Skeletal muscle cell (primary cell): ENCODE data around the gene APOA5.
"Not testable (repeated sequence)": the region's sequence is repeated elsewhere in the genome, so short reads cannot be mapped to it uniquely, and the experiment has no call there.

Experiments
- DNase-seq: peaks from one replicate; pipeline ENCODE4 v3.0.0-alpha.2; 2010; ENCODE audit warnings: low read depth
- H3K4me3 ChIP-seq: 2 replicates; pipeline ENCODE4 v1.5.1; 2011; ENCODE audit warnings: low read depth, mild to moderate bottlenecking, control low read depth, low read length, moderate library complexity

APOA5 gene

GRCh38 chr11:116804001-116804400, 12.3 kb upstream of the APOA5 start:
- no peak for DNase-seq

GRCh38 chr11:116801662-116802061, 10.0 kb upstream of the APOA5 start:
- not testable (repeated sequence) for H3K4me3 ChIP-seq

More at GRCh38 chr11:116804001-116804400, 12.3 kb upstream of the APOA5 start:
- no peak overlapping the region for H3K4me3 ChIP-seq

GRCh38 chr11:116800610-116801009, 8.9 kb upstream of the APOA5 start:
- no peak overlapping the region for H3K4me3 ChIP-seq
- no peak for DNase-seq

More at GRCh38 chr11:116801662-116802061, 10.0 kb upstream of the APOA5 start:
- not testable (repeated sequence) for DNase-seq

- no peak overlapping the region for H3K4me3 ChIP-seq
- no peak for DNase-seq
Observed at GRCh38 chr11:116798368-116798767, 6.7 kb upstream of the APOA5 start.

- no peak for DNase-seq
- H3K4me3 ChIP-seq: no peak overlapping the region
Observed at GRCh38 chr11:116797816-116798215, 6.1 kb upstream of the APOA5 start.

- no peak overlapping the region for H3K4me3 ChIP-seq
- no peak for DNase-seq
Observed at GRCh38 chr11:116796548-116796947, 4.9 kb upstream of the APOA5 start.

- no peak overlapping the region for H3K4me3 ChIP-seq
- DNase-seq: no peak
Observed at GRCh38 chr11:116794851-116795250, 3.2 kb upstream of the APOA5 start.

- no peak for DNase-seq
- no peak overlapping the region for H3K4me3 ChIP-seq
Observed at GRCh38 chr11:116793772-116794097, 2.1 kb upstream of the APOA5 start.

GRCh38 chr11:116792869-116793771, 1.4 kb upstream of the APOA5 start:
- DNase-seq: peak; percentile 48
- H3K4me3 ChIP-seq: no peak overlapping the region

GRCh38 chr11:116792144-116792868, 627 bp upstream of the APOA5 start:
- no peak for DNase-seq

GRCh38 chr11:116791002-116791812, 472 bp downstream of the APOA5 start:
- peak; percentile 9 for DNase-seq
- H3K4me3 ChIP-seq: no peak overlapping the region

More at GRCh38 chr11:116792144-116792868, 627 bp upstream of the APOA5 start:
- H3K4me3 ChIP-seq: no peak overlapping the region

- H3K4me3 ChIP-seq: no peak overlapping the region
Observed at GRCh38 chr11:116790167-116791001, 1.3 kb downstream of the APOA5 start.

GRCh38 chr11:116788975-116789374, 2.7 kb downstream of the APOA5 start:
- no peak overlapping the region for H3K4me3 ChIP-seq
- no peak for DNase-seq

More at GRCh38 chr11:116790167-116791001, 1.3 kb downstream of the APOA5 start:
- no peak for DNase-seq

- H3K4me3 ChIP-seq: peak overlapping the region; percentile 70
Observed at GRCh38 chr11:116788534-116788933, 3.1 kb downstream of the APOA5 start.

GRCh38 chr11:116787786-116788486, 3.7 kb downstream of the APOA5 start, which contains the start of gene ZPR1:
ZPR1 (minus strand) TSS chr11:116788023; CDS start chr11:116787990, 33 bp downstream.
- no peak for DNase-seq
- peak within 1 kb of the TSS; percentile 70 for H3K4me3 ChIP-seq

More at GRCh38 chr11:116788534-116788933, 3.1 kb downstream of the APOA5 start:
- no peak for DNase-seq

- DNase-seq: no peak
- H3K4me3 ChIP-seq: peak overlapping the region; percentile 70
Observed at GRCh38 chr11:116787436-116787785, 4.3 kb downstream of the APOA5 start.

- peak overlapping the region; percentile 70 for H3K4me3 ChIP-seq
- DNase-seq: no peak
Observed at GRCh38 chr11:116786966-116787365, 4.7 kb downstream of the APOA5 start.

- DNase-seq: no peak
- no peak overlapping the region for H3K4me3 ChIP-seq
Observed at GRCh38 chr11:116786326-116786725, 5.4 kb downstream of the APOA5 start.
